WERI-Rb-1 (cell line): ENCODE results near the gene CHGA.

Source experiments
- DNase-seq: peaks from one replicate; pipeline ENCODE4 v3.0.0-alpha.2; 2020
- H3K27ac ChIP-seq: fragments of 250-450 bp; sonication (Bioruptor Pico); 2 replicates; pipeline ENCODE4 v1.5.1; 2020; ENCODE audit warnings: mild to moderate bottlenecking, moderate library complexity
- H3K27me3 ChIP-seq: fragments of 250-450 bp; sonication (Bioruptor Pico); 2 replicates; pipeline ENCODE4 v1.5.1; 2021; ENCODE audit warnings: mild to moderate bottlenecking, low read depth, moderate library complexity; ENCODE audit not compliant: insufficient read depth, severe bottlenecking
- H3K36me3 ChIP-seq: fragments of 250-450 bp; sonication (Bioruptor Pico); 2 replicates; pipeline ENCODE4 v1.5.1; 2020; ENCODE audit warnings: mild to moderate bottlenecking, moderate library complexity
- H3K4me3 ChIP-seq: 2 replicates; pipeline ENCODE4 v1.5.1; 2011; ENCODE audit warnings: low read depth, mild to moderate bottlenecking, control low read depth, low read length
- H3K9me3 ChIP-seq: fragments of 250-450 bp; sonication (Bioruptor Pico); 2 replicates; pipeline ENCODE4 v1.5.1; 2021; ENCODE audit warnings: mild to moderate bottlenecking, moderate library complexity; ENCODE audit not compliant: severe bottlenecking
- TF ChIP-seq, protein P1 (sequence below): IDR thresholded peaks from 2 replicates; pipeline ENCODE4 v1.5.1; 2011; ENCODE audit warnings: low read depth, mild to moderate bottlenecking, control low read depth, inconsistent platforms, low read length

The CHGA gene

GRCh38 chr14:92969871-92970270, 46.9 kb downstream of the CHGA start:
- Histone ChIP-seq H3K9me3 (no peaks in the 10 kb centered on the region), H3K36me3 (no peaks in the 10 kb centered on the region), H3K27me3 (no peaks in the 10 kb centered on the region), H3K27ac (no peak overlapping the region), H3K4me3 (no peak overlapping the region)
- DNase-seq: no peak
- TF ChIP-seq, protein P1, sequence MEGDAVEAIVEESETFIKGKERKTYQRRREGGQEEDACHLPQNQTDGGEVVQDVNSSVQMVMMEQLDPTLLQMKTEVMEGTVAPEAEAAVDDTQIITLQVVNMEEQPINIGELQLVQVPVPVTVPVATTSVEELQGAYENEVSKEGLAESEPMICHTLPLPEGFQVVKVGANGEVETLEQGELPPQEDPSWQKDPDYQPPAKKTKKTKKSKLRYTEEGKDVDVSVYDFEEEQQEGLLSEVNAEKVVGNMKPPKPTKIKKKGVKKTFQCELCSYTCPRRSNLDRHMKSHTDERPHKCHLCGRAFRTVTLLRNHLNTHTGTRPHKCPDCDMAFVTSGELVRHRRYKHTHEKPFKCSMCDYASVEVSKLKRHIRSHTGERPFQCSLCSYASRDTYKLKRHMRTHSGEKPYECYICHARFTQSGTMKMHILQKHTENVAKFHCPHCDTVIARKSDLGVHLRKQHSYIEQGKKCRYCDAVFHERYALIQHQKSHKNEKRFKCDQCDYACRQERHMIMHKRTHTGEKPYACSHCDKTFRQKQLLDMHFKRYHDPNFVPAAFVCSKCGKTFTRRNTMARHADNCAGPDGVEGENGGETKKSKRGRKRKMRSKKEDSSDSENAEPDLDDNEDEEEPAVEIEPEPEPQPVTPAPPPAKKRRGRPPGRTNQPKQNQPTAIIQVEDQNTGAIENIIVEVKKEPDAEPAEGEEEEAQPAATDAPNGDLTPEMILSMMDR: no peak

GRCh38 chr14:92970271-92970670, 47.3 kb downstream of the CHGA start:
- no peak overlapping the region for H3K4me3 ChIP-seq
- TF ChIP-seq, protein P1: no peak
- DNase-seq: no peak
- H3K27ac ChIP-seq: no peak overlapping the region
- H3K36me3 ChIP-seq: no peaks in the 10 kb centered on the region
- H3K27me3 ChIP-seq: no peaks in the 10 kb centered on the region
- H3K9me3 ChIP-seq: no peaks in the 10 kb centered on the region

DNA sequence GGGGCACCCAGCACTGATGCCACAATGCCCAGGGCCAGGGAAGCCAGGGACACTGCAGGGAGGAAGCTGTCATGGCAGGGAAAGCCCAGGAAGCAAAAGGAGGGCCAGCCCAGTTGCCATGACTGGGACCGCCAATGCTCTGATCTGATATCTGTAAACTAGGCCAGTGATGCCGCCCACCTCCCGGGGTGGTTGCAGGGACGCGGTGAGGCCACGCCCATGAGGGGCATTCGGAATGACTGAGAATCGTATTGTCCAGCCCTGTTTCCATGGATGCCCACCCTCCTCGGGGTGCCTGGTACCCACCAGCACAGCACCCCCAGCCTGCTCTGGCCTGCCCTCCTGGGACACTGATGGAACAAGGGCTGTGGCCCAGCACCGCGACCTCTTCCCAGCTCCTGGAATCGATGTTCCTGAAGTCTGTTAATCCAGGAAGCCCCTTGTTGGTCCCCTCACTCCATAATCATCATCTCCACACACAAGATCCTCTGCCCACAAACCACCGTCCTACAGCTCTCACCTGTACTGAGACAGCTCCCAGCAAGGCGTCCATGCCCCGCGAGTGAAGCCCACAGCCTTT, 48.7 kb downstream of the CHGA start:
- no peak for DNase-seq
- no peak overlapping the region for H3K27ac ChIP-seq

DNA sequence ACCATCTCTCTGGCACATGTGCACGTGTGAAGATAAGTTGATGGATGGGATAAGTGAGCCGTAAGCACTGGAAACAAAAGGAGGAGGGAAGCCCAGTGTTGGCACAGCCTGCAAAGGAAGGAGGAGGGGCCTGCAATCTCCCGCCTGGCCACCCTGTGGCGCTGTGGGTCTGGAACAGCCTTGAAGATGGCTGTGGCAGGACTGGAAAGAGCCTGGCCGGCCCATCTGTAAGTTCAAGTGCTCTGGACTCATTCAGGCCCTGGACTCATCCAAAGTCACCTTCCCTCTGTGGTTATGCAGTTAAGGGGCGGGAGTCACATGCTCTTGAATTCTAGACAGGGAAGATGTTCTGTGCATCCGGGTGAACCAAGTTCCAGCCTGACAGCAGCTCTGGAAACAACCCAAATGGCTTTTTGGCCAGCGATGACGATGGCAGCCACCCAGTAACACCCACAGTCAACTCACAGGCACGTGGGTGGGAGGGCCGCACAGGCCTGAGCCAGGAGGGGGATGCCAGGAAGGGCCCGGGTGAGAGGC, 50.4 kb downstream of the CHGA start:
- no peak overlapping the region for H3K4me3 ChIP-seq
- peak; percentile 91 for DNase-seq
- TF ChIP-seq, protein P1: peak; percentile 97
- H3K36me3 ChIP-seq: no peaks in the 10 kb centered on the region
- H3K27ac ChIP-seq: peak overlapping the region; percentile 27
- no peaks in the 10 kb centered on the region for H3K27me3 ChIP-seq
- no peaks in the 10 kb centered on the region for H3K9me3 ChIP-seq

More for the DNA sequence above, 48.7 kb downstream of the CHGA start:
- Histone ChIP-seq H3K4me3 (no peak overlapping the region), H3K9me3 (no peaks in the 10 kb centered on the region), H3K27me3 (no peaks in the 10 kb centered on the region), H3K36me3 (no peaks in the 10 kb centered on the region)
- TF ChIP-seq, protein P1: no peak

DNA sequence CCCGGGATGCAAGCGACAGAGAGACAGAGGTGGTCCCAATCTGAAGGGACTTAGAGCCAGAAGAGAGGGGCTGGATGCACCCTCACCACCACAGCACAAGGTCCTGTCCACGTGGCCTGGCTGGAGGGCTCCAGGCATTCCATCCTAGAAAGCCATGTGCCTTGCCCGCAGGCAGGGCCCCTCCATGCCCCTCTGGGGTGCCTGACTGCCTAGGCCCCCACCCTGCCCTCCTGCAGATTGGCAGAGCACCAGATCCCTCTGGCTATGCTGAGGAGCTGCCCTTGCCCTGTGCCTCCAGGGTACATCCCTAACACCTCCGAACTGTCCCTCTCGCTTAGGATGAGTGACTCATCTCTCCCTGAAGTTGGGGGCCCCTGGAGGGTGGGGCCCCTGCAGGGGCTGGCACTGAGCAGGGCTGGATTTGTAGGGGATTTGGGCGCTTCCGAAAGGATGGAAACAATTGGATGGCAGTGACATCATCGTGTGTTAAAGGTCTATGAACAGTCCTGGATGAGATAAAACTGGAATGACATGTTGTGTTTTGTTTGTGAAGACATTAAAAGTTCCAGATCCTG, 50.9 kb downstream of the CHGA start:
- H3K36me3 ChIP-seq: no peaks in the 10 kb centered on the region
- no peak for DNase-seq
- peaks cover 6% of the 10 kb centered on the region for H3K9me3 ChIP-seq
- no peaks in the 10 kb centered on the region for H3K27me3 ChIP-seq
- TF ChIP-seq, protein P1: no peak
- no peak overlapping the region for H3K27ac ChIP-seq
- H3K4me3 ChIP-seq: no peak overlapping the region
